Stomach (tissue), 9 donors: ENCODE data around the gene FAM229A. TPM values are rescaled to one million over a fixed set of nuclear protein-coding genes. Genes with fewer than 3 reads are reported as not detected.

ENCODE experiments used
- DNase-seq, 2 donors: peaks; one replicate each; pipeline versions ENCODE4 v3.0.0 to v3.0.0-alpha.2; 2013 to 2019
- H3K27ac ChIP-seq, 5 donors: fragments of 200-600 bp in 4 of 5; sonication (generic) in 4 of 5; one replicate each; pipeline ENCODE4 v1.5.1; 2013 to 2019; ENCODE audit warnings: mild to moderate bottlenecking in 1 of 5, moderate library complexity in 1 of 5
- H3K27me3 ChIP-seq, 3 donors: fragments of 200-600 bp; sonication (generic); one replicate each; pipeline ENCODE4 v1.5.1; 2017 to 2019; ENCODE audit warnings: mixed run types in 1 of 3
- H3K36me3 ChIP-seq, 4 donors: fragments of 200-600 bp; sonication (generic); 1 replicate in 3 of 4; 2 replicates in 1 of 4; pipeline ENCODE4 v1.5.1; 2016 to 2019
- H3K4me1 ChIP-seq, 4 donors: fragments of 200-600 bp; sonication (generic); one replicate each; pipeline ENCODE4 v1.5.1; 2016 to 2019
- H3K4me3 ChIP-seq, 4 donors: fragments of 200-600 bp; sonication (generic) in 3 of 4; one replicate each; pipeline ENCODE4 v1.5.1; 2016 to 2019; ENCODE audit warnings: mild to moderate bottlenecking in 1 of 4
- H3K9me3 ChIP-seq, 4 donors: fragments of 200-600 bp; sonication (generic); one replicate each; pipeline ENCODE4 v1.5.1; 2016 to 2019
- EP300 ChIP-seq: sonication (generic); formaldehyde crosslinking; IDR thresholded peaks from one replicate; pipeline ENCODE4 v1.6.1; 2017; ENCODE audit warnings: antibody characterized with exemption
- POLR2A ChIP-seq, 4 donors: fragments of 450-650 bp; IDR thresholded peaks; one replicate each; pipeline ENCODE4 v1.6.1; 2016; ENCODE audit warnings: antibody characterized with exemption in 4 of 4, control low read depth in 2 of 4, mild to moderate bottlenecking in 1 of 4, moderate library complexity in 1 of 4
- POLR2AphosphoS5 ChIP-seq, 3 donors: sonication (generic); formaldehyde crosslinking; IDR thresholded peaks; one replicate each; pipeline ENCODE4 v1.6.1; 2016; ENCODE audit warnings: antibody characterized with exemption in 3 of 3
- WGBS, 5 donors: extraction: QIAGEN DNeasy Blood & Tissue Kit in 3 of 5; methylation state at CpG; one replicate each; pipeline versions ENCODE4 v1.1.5 to v1.1.7; 2013 to 2018; 5-methylcytosine and 5-hydroxymethylcytosine counted together
- intact Hi-C: fragments of 100-400 bp; cut with DNase I; formaldehyde crosslinking; loops from one replicate; pipeline ENCODE4 v1.15.1; 2023; ENCODE audit warnings: low total_unique reads
- polyA plus RNA-seq, 3 donors: library from polyadenylated mRNA; stranded (reverse); fragments of 200-250 nt; gene quantifications; one replicate each; pipeline ENCODE4 v1.2.3, GENCODE V29; 2013
- total RNA-seq, 5 donors: library from RNA; depleted of rRNA; stranded (reverse); fragments of >200 nt; gene quantifications; one replicate each; pipeline versions ENCODE4 v1.1.0 to v1.2.3, GENCODE V29; 2014 to 2016
- TF ChIP-seq, protein P1 (sequence below), 7 experiments: fragments of 450-650 bp in 4 of 7; fragments of 200-600 bp in 3 of 7; sonication (generic) in 3 of 7; IDR thresholded peaks; one replicate each; pipeline ENCODE4 v1.5.1; 2016 to 2019; ENCODE audit warnings: antibody characterized with exemption in 7 of 7, control low read depth in 2 of 7, mild to moderate bottlenecking in 1 of 7
- donor health status: healthy with polysubstance abuse.
- donor health status: Bipolar disorder and iron deficiency.
- donor health status: healthy.

Gene FAM229A
- total and polyA plus RNA-seq, 8 donors, result 2.2 to 21.6 (median 8.8) TPM

DNA sequence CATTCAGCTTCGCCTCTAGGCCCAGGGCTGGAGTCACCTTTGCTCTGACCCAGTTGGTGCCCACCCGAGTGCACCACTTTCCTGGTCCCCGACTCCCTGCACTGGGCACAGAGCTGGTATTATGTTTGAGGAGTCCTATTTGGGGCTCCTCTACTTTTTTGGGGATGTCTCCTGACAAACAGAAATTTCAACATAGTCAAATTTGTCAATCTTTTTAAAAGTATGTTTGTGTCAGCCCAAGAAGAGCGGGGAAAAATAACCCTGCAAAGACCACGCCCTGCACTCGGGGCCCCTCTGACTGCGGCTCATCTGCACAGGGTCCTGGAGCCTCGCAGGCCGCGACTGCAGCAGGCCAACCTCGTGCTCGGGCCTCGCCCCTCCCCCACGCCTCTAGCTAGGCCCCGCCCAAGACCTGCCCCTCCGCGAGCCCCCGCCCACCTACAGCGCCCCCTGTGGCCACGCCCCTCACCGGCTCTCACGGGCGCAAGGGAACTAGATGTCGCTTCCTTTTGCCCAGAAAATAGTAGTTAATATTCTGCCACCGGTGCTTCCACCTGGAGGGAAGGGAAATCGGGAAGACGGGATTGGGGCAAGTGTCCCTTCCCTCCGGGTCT is 11.4 kb downstream of the FAM229A start:
- WGBS, 5 donors, result 21 to 43% (median 23%) methylated on average over 13 to 28 of the region's 28 CpGs
- peaks cover 24 to 58% (median 47%) of the 10 kb centered on the region in 4 donors for H3K4me1 ChIP-seq
- DNase-seq, result peak in 1 of 2 donors; percentile 78

DNA sequence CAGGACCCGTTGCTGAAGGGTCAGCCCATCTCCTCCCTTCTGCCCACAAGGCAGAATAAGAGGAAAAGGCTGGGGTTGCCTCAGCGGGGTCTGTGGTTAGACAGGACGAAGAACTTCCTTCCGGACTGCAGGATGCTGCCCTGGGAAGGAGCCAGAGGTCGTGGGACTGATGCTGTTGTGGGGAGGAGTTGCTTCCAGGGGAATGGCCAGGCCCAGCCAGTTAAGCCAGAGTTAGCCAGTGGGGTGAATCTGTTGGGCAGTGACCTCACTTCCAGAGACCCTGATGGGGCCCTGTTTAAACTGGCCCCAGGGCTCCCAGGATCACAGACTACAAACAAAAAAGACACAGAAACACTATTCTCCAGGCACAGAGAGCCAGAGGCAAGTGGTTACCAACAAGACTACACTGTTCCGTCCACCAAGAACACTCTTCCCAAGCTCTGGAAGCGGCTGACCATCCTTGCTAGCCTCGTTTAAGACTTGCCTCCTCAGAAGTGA is 13.0 kb downstream of the FAM229A start:
- Histone ChIP-seq H3K9me3 (no peaks in the 10 kb centered on the region), H3K36me3 (no peaks in the 10 kb centered on the region), H3K27ac (peak overlapping the region in 4 of 5 donors; percentile 6 to 53 (median 16)), H3K4me1 (peaks cover 28 to 65% (median 52%) of the 10 kb centered on the region in 4 donors), H3K27me3 (no peaks in the 10 kb centered on the region), H3K4me3 (no peak overlapping the region)
- TF ChIP-seq, protein P1, sequence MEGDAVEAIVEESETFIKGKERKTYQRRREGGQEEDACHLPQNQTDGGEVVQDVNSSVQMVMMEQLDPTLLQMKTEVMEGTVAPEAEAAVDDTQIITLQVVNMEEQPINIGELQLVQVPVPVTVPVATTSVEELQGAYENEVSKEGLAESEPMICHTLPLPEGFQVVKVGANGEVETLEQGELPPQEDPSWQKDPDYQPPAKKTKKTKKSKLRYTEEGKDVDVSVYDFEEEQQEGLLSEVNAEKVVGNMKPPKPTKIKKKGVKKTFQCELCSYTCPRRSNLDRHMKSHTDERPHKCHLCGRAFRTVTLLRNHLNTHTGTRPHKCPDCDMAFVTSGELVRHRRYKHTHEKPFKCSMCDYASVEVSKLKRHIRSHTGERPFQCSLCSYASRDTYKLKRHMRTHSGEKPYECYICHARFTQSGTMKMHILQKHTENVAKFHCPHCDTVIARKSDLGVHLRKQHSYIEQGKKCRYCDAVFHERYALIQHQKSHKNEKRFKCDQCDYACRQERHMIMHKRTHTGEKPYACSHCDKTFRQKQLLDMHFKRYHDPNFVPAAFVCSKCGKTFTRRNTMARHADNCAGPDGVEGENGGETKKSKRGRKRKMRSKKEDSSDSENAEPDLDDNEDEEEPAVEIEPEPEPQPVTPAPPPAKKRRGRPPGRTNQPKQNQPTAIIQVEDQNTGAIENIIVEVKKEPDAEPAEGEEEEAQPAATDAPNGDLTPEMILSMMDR (IDR thresholded peaks at IDR 0.05), result no peak
- TF ChIP-seq POLR2AphosphoS5 (IDR thresholded peaks at IDR 0.05) (no peak), POLR2A (IDR thresholded peaks at IDR 0.05) (no peak), EP300 (no peak)
- intact Hi-C loops, result no loop called here
- DNase-seq, result peak in 1 of 2 donors; percentile 58
- WGBS, 5 donors, result 53 to 64% (median 60%) methylated on average over 7 to 8 of the region's 8 CpGs

More for the DNA sequence above, 11.4 kb downstream of the FAM229A start:
- Histone ChIP-seq H3K9me3 (no peaks in the 10 kb centered on the region), H3K4me3 (peak overlapping the region; percentile 61 to 75 (median 73)), H3K36me3 (no peaks in the 10 kb centered on the region), H3K27me3 (no peaks in the 10 kb centered on the region), H3K27ac (peak overlapping the region; percentile 92 to 96 (median 95))
- TF ChIP-seq POLR2AphosphoS5 (IDR thresholded peaks at IDR 0.05) (no peak), POLR2A (IDR thresholded peaks at IDR 0.05) (no peak), EP300 (no peak)
- TF ChIP-seq, protein P1 (IDR thresholded peaks at IDR 0.05), result peak in 5 of 7 experiments; percentile 19 to 90 (median 73)
- intact Hi-C loops, result no loop called here

DNA sequence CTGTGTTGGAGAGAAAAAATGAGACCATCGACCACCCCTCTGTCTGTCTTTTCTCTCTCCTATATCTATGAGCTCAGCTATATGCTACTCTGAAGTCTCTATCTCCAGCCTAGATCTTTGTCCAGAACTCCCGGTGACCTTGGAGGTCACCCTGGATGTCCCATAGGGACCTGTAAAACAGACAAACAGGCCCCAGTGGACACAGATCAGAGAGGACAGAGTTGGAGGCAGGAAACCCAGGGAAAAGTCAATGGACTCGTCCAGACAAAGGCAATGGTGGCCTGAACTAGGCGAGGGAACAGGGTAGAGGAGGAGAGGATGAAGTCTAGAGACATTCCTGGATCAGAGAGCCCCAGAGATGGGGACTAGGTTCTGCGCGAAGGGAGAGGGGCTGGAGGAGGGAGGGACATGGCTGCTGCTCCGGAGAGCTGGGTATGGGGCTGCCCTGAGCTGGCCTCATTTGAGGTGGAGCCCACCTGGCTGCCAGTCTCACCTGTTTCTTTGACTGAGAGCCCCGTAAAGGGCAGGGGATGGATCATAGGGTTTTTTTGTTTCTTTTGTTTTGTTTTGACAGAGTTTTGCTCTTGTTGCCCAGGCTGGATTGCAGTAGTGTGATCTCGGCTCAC is 15.6 kb downstream of the FAM229A start:
- Histone ChIP-seq H3K4me1 (peaks cover 10 to 52% (median 31%) of the 10 kb centered on the region in 4 donors), H3K27me3 (no peaks in the 10 kb centered on the region), H3K9me3 (no peaks in the 10 kb centered on the region), H3K27ac (no peak overlapping the region), H3K4me3 (no peak overlapping the region), H3K36me3 (no peaks in the 10 kb centered on the region)
- WGBS, 5 donors, result 87 to 92% (median 91%) methylated on average over 9 of the region's 9 CpGs
- no peak for DNase-seq
- intact Hi-C loops, result no loop called here
- no peak for TF ChIP-seq POLR2AphosphoS5 (IDR thresholded peaks at IDR 0.05)
- no peak for TF ChIP-seq EP300
- TF ChIP-seq, protein P1 (IDR thresholded peaks at IDR 0.05), result no peak
- TF ChIP-seq POLR2A (IDR thresholded peaks at IDR 0.05), result no peak

DNA sequence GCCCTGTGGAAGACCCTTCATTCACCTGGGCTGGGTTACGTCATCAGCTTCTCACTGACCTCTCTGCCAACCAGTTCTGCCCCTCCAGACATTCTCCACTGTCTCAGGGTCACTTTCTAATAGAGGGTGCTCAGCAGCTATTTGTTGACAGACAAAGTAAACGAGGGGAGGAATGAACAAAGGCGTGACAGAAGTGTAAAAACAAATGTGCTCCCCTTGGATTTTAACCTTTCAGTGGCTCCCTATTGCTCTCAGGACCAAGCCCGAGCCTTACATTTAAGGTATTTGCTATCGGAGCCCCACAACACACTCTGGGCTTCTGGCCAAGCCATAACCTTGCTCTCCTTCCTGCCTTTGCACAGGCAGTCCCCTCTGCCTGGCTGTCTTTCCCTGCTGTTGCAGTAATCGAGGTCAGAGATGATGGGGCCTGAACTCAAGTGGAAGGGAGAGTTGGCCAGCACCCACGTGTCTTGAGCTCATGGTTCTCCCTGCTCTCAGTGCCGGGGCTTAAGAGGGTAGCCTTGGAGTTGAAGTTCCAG is 16.9 kb downstream of the FAM229A start:
- Histone ChIP-seq H3K36me3 (no peaks in the 10 kb centered on the region), H3K4me3 (no peak overlapping the region), H3K27me3 (no peaks in the 10 kb centered on the region), H3K27ac (peak overlapping the region in 2 of 5 donors; percentile 35 to 42), H3K4me1 (peaks cover 10 to 49% (median 23%) of the 10 kb centered on the region in 4 donors), H3K9me3 (no peaks in the 10 kb centered on the region)
- 18 to 21% (median 18%) methylated on average over 8 of the region's 8 CpGs for WGBS, 5 donors
- DNase-seq, result peak; percentile 52 to 83
- TF ChIP-seq, protein P1 (IDR thresholded peaks at IDR 0.05), result no peak
- TF ChIP-seq POLR2AphosphoS5 (IDR thresholded peaks at IDR 0.05) (no peak), POLR2A (IDR thresholded peaks at IDR 0.05) (no peak), EP300 (no peak)
- intact Hi-C loops, result no loop called here
